HL-60/S4 (cell line): ENCODE results near the gene SULT4A1.
"Not testable (repeated sequence)": the region's sequence is repeated elsewhere in the genome, so short reads cannot be mapped to it uniquely, and the experiment has no call there.

ENCODE experiments used
- in situ Hi-C: fragments of 300-500 bp; cut with MboI; formaldehyde crosslinking; loops from 2 replicates; pipeline ENCODE4 v1.14.3; 2022; ENCODE audit warnings: low sequenced_read_pairs

Gene SULT4A1

GRCh38 chr22:43862074-43862881 lies at the start of gene SULT4A1:
Gene SULT4A1 (minus strand): TSS chr22:43862513. CDS start chr22:43862382, 131 bp downstream.
- in situ Hi-C loops = no loop called here

- in situ Hi-C loops = no loop called here
Observed at GRCh38 chr22:43911351-43911750, 49.0 kb upstream of the SULT4A1 start.

- in situ Hi-C loops = no loop called here
Observed at GRCh38 chr22:43910178-43910695, 47.9 kb upstream of the SULT4A1 start.

GRCh38 chr22:43909708-43910107 lies 47.4 kb upstream of the SULT4A1 start:
- in situ Hi-C loops = no loop called here

GRCh38 chr22:43905681-43906080 lies 43.4 kb upstream of the SULT4A1 start:
- in situ Hi-C loops = no loop called here

- in situ Hi-C loops = not testable (repeated sequence)
Observed at GRCh38 chr22:43904412-43904811, 42.1 kb upstream of the SULT4A1 start.

- in situ Hi-C loops = not testable (repeated sequence)
Observed at GRCh38 chr22:43903033-43903432, 40.7 kb upstream of the SULT4A1 start.

- in situ Hi-C loops = no loop called here
Observed at GRCh38 chr22:43901976-43902643, 39.8 kb upstream of the SULT4A1 start.

GRCh38 chr22:43900206-43900605 lies 37.9 kb upstream of the SULT4A1 start:
- in situ Hi-C loops = no loop called here

GRCh38 chr22:43897751-43898261 lies 35.5 kb upstream of the SULT4A1 start:
- in situ Hi-C loops = no loop called here

- in situ Hi-C loops = no loop called here
Observed at GRCh38 chr22:43895986-43896645, 33.8 kb upstream of the SULT4A1 start.

- in situ Hi-C loops = no loop called here
Observed at GRCh38 chr22:43894122-43894521, 31.8 kb upstream of the SULT4A1 start.

GRCh38 chr22:43893266-43893665 lies 31.0 kb upstream of the SULT4A1 start:
- in situ Hi-C loops = no loop called here

GRCh38 chr22:43892183-43892894 lies 30.0 kb upstream of the SULT4A1 start:
- in situ Hi-C loops = no loop called here

- in situ Hi-C loops = no loop called here
Observed at GRCh38 chr22:43891360-43892182, 29.3 kb upstream of the SULT4A1 start, which contains the start of gene PNPLA5. Gene PNPLA5 (minus strand): TSS chr22:43892013. CDS start chr22:43891880, 133 bp downstream.

GRCh38 chr22:43890901-43891331 lies 28.6 kb upstream of the SULT4A1 start:
- in situ Hi-C loops = no loop called here

GRCh38 chr22:43889860-43890253 lies 27.5 kb upstream of the SULT4A1 start:
- in situ Hi-C loops = no loop called here

- in situ Hi-C loops = no loop called here
Observed at GRCh38 chr22:43889201-43889859, 27.0 kb upstream of the SULT4A1 start.

GRCh38 chr22:43888740-43889139 lies 26.4 kb upstream of the SULT4A1 start:
- in situ Hi-C loops = no loop called here
